ENCODE results near the gene BAG3.

The BAG3 gene

DNA sequence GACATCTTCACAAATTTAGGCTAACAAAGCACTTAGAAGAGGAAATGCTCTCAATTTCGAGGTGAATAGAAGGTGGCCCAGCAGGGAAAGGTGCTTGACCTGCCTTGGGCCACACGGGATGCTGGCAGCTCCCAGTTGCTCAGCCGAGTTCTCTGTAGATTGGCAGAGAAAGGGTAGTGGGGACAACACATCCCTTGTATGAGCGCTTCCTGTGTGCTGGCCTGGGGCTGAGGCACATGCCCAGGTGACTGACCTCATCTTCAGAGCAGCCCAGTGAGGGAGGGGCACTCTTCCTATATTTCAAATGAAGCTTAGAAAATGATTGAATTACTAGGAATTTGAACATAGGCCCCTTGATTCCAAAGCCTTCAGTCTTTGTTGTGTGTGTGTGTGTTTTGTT lies 20.2 kb downstream of the BAG3 start:
- ChIA-PET POLR2A (no interaction called here), CTCF (interaction anchor here (0.6 to 1.3 kb wide), 3 partner anchors 16 to 345 kb away, joined by 3 to 9 read pairs (median 4); partner anchors contain the start of gene INPP5F)
- no peak for TF ChIP-seq ZSCAN30 (tag by site-specific recombination; IDR thresholded peaks at IDR 0.05)
- no peak for TF ChIP-seq ZNF112 (tag by site-specific recombination; IDR thresholded peaks at IDR 0.05)
- no peak for TF ChIP-seq ZNF544 (tag by site-specific recombination; IDR thresholded peaks at IDR 0.05)
- TF ChIP-seq FEZF1 (tag by site-specific recombination; IDR thresholded peaks at IDR 0.05): no peak
- no peak for TF ChIP-seq SALL2 (tag by site-specific recombination; IDR thresholded peaks at IDR 0.05; ENCODE audit: borderline replicate concordance)
- peaks cover 12 to 70% of the 10 kb centered on the region in 2 experiments for H3K36me3 ChIP-seq (ENCODE audit: control insufficient read depth in 2 of 2, insufficient read depth in 1 of 2, low read length in 2 of 2)
- no peaks in the 10 kb centered on the region for H3K9me3 ChIP-seq (ENCODE audit: control insufficient read depth, insufficient read depth, low read depth, low read length)
- no peak overlapping the region for H3K4me3 ChIP-seq (ENCODE audit: low read depth, low read length)
- no peak overlapping the region for H3K27ac ChIP-seq (ENCODE audit: extremely low read depth, low read depth, low read length)
- peaks cover 9% of the 10 kb centered on the region for H3K4me1 ChIP-seq (ENCODE audit: control insufficient read depth, insufficient read depth, low read length)

DNA sequence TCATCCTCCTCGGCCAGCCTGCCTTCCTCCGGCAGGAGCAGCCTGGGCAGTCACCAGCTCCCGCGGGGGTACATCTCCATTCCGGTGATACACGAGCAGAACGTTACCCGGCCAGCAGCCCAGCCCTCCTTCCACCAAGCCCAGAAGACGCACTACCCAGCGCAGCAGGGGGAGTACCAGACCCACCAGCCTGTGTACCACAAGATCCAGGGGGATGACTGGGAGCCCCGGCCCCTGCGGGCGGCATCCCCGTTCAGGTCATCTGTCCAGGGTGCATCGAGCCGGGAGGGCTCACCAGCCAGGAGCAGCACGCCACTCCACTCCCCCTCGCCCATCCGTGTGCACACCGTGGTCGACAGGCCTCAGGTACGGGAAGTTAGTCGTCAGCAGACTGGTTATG lies 21.1 kb downstream of the BAG3 start:
- Histone ChIP-seq H3K4me3 (ENCODE audit: low read depth, low read length) (no peak overlapping the region), H3K36me3 (ENCODE audit: control insufficient read depth in 2 of 2, insufficient read depth in 1 of 2, low read length in 2 of 2) (peaks cover 17 to 77% of the 10 kb centered on the region in 2 experiments), H3K27ac (ENCODE audit: extremely low read depth, low read depth, low read length) (no peak overlapping the region), H3K9me3 (ENCODE audit: control insufficient read depth, insufficient read depth, low read depth, low read length) (no peaks in the 10 kb centered on the region), H3K4me1 (ENCODE audit: control insufficient read depth, insufficient read depth, low read length) (peaks cover 7% of the 10 kb centered on the region)
- ChIA-PET POLR2A (no interaction called here), CTCF (interaction anchor here (1.2 kb wide), 1 partner anchor 344 kb away, joined by 9 read pairs; no protein-coding TSS in a partner anchor)
- TF ChIP-seq, protein P1, sequence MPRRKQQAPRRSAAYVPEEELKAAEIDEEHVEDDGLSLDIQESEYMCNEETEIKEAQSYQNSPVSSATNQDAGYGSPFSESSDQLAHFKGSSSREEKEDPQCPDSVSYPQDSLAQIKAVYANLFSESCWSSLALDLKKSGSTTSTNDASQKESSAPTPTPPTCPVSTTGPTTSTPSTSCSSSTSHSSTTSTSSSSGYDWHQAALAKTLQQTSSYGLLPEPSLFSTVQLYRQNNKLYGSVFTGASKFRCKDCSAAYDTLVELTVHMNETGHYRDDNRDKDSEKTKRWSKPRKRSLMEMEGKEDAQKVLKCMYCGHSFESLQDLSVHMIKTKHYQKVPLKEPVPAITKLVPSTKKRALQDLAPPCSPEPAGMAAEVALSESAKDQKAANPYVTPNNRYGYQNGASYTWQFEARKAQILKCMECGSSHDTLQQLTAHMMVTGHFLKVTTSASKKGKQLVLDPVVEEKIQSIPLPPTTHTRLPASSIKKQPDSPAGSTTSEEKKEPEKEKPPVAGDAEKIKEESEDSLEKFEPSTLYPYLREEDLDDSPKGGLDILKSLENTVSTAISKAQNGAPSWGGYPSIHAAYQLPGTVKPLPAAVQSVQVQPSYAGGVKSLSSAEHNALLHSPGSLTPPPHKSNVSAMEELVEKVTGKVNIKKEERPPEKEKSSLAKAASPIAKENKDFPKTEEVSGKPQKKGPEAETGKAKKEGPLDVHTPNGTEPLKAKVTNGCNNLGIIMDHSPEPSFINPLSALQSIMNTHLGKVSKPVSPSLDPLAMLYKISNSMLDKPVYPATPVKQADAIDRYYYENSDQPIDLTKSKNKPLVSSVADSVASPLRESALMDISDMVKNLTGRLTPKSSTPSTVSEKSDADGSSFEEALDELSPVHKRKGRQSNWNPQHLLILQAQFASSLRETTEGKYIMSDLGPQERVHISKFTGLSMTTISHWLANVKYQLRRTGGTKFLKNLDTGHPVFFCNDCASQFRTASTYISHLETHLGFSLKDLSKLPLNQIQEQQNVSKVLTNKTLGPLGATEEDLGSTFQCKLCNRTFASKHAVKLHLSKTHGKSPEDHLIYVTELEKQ (tag by site-specific recombination; IDR thresholded peaks at IDR 0.05; ENCODE audit: borderline replicate concordance): no peak
- TF ChIP-seq ZNF561 (tag by site-specific recombination; IDR thresholded peaks at IDR 0.05; ENCODE audit: borderline replicate concordance): no peak
- no peak for TF ChIP-seq ZNF112 (tag by site-specific recombination; IDR thresholded peaks at IDR 0.05)
- TF ChIP-seq FEZF1 (tag by site-specific recombination; IDR thresholded peaks at IDR 0.05): no peak
- TF ChIP-seq, protein P2, sequence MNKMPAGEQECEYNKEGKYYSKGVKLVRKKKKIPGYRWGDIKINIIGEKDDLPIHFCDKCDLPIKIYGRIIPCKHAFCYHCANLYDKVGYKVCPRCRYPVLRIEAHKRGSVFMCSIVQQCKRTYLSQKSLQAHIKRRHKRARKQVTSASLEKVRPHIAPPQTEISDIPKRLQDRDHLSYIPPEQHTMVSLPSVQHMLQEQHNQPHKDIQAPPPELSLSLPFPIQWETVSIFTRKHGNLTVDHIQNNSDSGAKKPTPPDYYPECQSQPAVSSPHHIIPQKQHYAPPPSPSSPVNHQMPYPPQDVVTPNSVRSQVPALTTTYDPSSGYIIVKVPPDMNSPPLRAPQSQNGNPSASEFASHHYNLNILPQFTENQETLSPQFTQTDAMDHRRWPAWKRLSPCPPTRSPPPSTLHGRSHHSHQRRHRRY (tag by site-specific recombination; IDR thresholded peaks at IDR 0.05): no peak

DNA sequence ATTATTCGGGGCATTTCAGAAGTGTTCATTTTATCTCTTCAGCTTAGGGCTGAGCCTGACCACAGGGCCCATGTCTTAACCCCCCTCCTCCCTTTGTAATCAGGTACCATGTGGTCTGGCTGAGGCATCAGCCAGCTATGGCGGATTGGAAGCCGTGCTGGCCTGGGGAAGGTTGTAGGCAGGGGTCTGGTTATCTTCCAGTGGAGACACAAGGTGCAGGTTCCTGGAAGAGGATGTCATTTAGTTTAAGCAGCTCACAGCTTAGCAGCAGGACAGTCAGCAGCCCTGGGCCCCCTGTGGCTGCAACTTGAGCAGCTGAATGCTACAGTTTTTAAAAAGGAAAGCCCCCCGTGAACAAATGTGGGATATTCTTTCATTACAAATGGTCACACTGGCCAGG lies 22.1 kb downstream of the BAG3 start:
- no peak overlapping the region for H3K4me3 ChIP-seq (ENCODE audit: low read depth, low read length)
- TF ChIP-seq, protein P1 (tag by site-specific recombination; IDR thresholded peaks at IDR 0.05; ENCODE audit: borderline replicate concordance): no peak
- TF ChIP-seq ZNF843 (tag by site-specific recombination; IDR thresholded peaks at IDR 0.05) (no peak), IKZF3 (tag by site-specific recombination; IDR thresholded peaks at IDR 0.05) (no peak), ZIC2 (tag by site-specific recombination; IDR thresholded peaks at IDR 0.05) (peak; percentile 66), ZNF521 (tag by site-specific recombination; IDR thresholded peaks at IDR 0.05) (no peak), ZNF354C (tag by site-specific recombination; IDR thresholded peaks at IDR 0.05; ENCODE audit: borderline replicate concordance, low read depth) (no peak)
- TF ChIP-seq, protein P3, sequence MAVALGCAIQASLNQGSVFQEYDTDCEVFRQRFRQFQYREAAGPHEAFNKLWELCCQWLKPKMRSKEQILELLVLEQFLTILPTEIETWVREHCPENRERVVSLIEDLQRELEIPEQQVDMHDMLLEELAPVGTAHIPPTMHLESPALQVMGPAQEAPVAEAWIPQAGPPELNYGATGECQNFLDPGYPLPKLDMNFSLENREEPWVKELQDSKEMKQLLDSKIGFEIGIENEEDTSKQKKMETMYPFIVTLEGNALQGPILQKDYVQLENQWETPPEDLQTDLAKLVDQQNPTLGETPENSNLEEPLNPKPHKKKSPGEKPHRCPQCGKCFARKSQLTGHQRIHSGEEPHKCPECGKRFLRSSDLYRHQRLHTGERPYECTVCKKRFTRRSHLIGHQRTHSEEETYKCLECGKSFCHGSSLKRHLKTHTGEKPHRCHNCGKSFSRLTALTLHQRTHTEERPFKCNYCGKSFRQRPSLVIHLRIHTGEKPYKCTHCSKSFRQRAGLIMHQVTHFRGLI (tag by site-specific recombination; IDR thresholded peaks at IDR 0.05): no peak
- H3K4me1 ChIP-seq (ENCODE audit: control insufficient read depth, insufficient read depth, low read length): no peaks in the 10 kb centered on the region
- no peak overlapping the region for H3K27ac ChIP-seq (ENCODE audit: extremely low read depth, low read depth, low read length)
- peaks cover 20 to 87% of the 10 kb centered on the region in 2 experiments for H3K36me3 ChIP-seq (ENCODE audit: control insufficient read depth in 2 of 2, insufficient read depth in 1 of 2, low read length in 2 of 2)
- H3K9me3 ChIP-seq (ENCODE audit: control insufficient read depth, insufficient read depth, low read depth, low read length): no peaks in the 10 kb centered on the region
- ChIA-PET CTCF (interaction anchor here (1.0 kb wide), 1 partner anchor 65 kb away, joined by 3 read pairs; no protein-coding TSS in a partner anchor), POLR2A (no interaction called here)

Data from HEK293 (cell line).